Glomerular visceral epithelial cell (primary cell): ENCODE measurements around the gene ABAT.
"Not testable (repeated sequence)": the region's sequence is repeated elsewhere in the genome, so short reads cannot be mapped to it uniquely, and the experiment has no call there.

Experiments
- DNase-seq: peaks from one replicate; pipeline ENCODE4 v3.0.0-alpha.2; 2016; ENCODE audit errors: extremely low spot score

ABAT gene

GRCh38 chr16:8742068-8742467 lies 67.7 kb downstream of the ABAT start:
- DNase-seq = no peak

DNA sequence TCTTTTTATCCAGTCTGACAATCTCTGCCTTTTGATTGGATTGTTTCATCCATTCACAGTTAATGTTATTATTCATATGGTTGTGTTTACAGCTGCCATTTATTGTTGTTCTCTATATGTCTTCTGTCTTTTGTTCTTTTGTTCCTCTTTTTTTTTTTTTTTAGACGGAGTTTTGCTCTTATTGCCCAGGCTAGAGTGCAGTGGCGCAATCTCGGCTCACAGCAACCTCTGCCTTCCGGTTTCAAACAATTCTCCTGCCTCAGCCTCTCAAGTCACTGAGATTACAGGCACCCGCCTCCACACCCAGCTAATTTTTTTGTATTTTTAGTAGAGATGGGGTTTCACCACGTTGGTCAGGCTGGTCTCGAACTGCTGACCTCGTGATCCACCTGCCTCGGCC lies 74.5 kb downstream of the ABAT start:
- DNase-seq = not testable (repeated sequence)

DNA sequence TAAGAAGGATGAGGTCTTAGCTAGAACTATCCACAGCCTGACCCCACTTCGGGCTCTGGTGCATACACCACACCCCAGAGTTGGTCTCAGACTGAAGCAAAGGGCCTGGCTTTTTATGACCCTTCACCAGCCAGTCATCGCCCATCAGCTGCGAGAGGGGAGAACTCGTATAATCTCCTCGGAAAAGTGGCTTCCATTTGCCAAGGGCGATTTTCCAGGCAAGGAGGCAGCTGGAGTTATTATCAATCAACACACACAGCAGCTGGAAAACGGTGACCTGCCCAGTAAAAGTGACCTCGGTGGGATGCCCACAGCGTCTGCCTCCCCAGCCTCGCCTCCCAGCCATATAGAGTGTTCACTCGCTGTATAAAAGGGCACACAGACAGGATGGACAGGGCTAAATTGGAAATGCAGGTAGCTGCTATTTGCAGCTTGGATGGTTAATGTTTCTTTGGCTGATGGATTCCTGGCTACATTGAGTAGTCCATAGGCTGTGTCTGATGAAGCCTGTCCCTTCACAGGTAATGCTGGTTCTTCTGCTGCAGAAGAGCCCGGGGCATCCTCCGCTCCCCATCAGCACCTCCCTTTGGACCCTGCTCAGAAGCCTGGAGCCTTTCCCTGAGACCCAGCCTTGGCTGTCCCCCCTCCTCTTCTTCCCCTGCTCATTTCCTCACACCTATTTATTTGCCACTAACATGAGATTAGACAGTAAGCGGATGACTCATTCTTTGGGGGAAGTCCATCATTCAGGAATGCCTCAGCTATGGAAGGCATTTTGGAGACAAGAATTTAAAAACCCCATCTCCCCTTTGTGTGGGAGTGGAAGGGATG lies 77.3 kb downstream of the ABAT start:
- DNase-seq = peak; percentile 62

DNA sequence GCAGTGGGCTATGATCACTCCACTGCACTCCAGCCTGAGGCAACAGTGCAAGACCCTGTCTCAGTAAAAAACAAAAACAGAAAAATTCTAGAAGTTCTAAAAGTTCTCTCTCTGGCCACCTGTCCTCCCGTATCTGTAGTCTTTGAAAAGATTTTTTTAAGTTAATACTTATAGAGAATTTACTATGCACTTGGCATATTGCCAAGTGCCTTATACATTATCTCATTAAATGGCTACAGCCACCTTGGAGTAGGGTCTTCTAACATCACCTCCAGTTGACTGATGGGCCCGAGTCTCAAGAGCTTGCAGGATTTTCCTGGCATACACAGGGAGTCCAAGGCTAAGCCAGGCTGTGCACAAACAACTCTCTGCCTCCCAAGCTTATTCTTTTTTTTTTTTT lies 78.3 kb downstream of the ABAT start:
- no peak for DNase-seq

GRCh38 chr16:8753416-8754054 lies 79.1 kb downstream of the ABAT start:
- DNase-seq = no peak

DNA sequence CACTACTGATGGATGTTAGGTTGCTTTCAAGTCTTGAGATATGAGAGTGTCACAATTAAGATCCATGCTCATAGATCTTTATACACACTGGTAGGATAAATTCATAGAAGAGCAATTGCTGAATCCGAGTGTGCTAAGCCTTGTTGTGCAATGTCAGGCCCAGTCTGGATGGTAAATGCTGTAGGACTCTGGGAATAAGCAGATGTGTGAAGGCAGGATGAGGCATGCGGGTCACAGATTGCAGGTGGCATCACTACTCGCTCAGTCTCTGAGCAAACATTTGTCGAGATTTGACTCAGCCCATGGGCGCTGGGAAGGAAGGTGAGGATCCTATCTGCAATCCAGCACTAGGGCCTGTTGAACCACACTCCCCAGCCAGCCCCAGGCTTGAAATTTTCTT lies 82.3 kb downstream of the ABAT start:
- DNase-seq = no peak

- DNase-seq = no peak
Measured at GRCh38 chr16:8758022-8758421, 83.6 kb downstream of the ABAT start.

- DNase-seq = no peak
Measured at GRCh38 chr16:8760021-8760420, 85.6 kb downstream of the ABAT start.

GRCh38 chr16:8761078-8761477 lies 86.7 kb downstream of the ABAT start:
- no peak for DNase-seq

- no peak for DNase-seq
Measured at GRCh38 chr16:8762254-8762653, 87.8 kb downstream of the ABAT start.

- DNase-seq = no peak
Measured at GRCh38 chr16:8763083-8763482, 88.7 kb downstream of the ABAT start.

DNA sequence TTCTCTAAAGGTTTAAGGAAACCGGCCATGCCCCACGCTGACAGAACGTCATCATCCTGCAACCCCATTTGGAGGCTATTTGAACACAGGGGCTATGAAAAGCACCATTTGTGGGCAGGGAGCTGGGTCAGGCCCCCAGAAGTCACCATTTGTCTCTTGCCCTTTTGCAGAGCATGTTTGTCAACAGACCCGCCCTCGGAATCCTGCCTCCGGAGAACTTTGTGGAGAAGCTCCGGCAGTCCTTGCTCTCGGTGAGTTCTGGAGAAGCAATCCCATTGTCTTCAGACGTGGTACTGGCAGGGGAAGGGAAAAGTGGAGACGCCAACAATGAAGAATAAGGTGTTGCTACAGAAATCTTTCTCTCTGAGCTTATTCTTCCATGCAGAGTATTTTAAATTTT lies 89.5 kb downstream of the ABAT start:
- no peak for DNase-seq

DNA sequence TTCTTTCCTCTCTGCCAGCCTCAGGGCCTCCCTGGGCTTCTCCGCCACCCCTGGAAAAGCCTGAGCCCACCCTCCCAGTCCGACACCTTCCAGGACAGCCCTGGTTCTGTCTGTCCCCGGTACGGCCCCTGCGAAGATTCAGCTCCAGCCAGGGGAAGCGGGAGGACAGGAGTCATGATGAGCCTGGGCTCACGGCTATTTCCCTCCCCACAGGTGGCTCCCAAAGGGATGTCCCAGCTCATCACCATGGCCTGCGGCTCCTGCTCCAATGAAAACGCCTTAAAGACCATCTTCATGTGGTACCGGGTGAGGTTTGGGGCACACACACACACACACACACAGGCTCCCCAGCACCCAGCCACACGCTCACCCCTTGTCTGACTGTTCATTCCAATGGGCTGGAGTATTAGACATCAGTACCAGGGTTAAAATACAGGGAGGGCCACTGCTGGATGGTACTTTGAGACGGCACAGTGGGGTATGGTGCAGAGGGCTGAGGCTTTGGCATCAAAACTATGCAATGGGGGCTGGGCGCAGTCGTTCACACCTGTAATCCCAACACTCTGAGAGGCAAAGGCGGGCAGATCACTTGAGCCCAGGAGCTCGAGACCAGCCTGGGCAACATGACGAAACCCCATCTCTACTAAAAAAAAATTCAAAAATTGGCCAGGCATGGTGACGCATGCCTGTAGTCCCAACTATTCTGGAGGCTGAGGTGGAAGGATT lies 90.3 kb downstream of the ABAT start:
- DNase-seq = no peak

DNA sequence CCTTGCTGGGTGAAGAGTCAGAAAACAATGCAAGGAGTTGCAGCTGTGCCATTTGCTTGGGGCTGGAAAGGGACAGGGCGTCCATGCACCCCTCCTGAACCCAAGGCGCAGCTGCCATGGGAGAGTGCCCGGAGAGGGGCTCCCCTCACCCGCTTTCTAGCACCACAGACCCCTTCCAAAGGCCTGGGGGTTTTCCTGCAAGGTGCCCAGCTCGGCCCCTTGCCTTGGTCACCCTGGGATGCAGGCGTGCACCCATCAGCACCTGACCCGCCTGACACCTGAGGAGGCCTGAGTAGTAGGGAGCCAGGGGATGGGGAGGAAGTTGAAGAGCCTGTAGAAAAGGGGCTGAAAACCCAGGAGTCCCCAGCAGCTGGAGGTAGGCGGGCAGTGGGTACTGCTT lies 92.8 kb downstream of the ABAT start:
- DNase-seq = no peak

GRCh38 chr16:8768283-8768682 lies 93.9 kb downstream of the ABAT start:
- no peak for DNase-seq

DNA sequence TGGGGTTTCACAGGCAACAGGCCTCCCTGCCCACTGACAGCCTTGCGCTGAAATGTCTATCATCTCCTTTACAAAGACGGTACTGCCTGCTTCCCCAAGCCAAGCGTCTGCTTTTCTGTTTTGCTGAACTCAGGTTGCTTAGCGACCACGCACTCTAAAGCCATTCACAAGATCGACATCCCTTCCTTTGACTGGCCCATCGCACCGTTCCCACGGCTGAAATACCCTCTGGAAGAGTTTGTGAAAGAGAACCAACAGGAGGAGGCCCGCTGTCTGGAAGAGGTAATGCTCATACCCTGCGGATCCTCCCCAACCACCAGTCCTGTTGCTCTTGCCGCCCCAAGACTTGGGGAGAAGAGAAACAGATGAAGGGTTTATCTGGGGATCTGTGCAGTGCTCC lies 94.3 kb downstream of the ABAT start:
- no peak for DNase-seq

DNA sequence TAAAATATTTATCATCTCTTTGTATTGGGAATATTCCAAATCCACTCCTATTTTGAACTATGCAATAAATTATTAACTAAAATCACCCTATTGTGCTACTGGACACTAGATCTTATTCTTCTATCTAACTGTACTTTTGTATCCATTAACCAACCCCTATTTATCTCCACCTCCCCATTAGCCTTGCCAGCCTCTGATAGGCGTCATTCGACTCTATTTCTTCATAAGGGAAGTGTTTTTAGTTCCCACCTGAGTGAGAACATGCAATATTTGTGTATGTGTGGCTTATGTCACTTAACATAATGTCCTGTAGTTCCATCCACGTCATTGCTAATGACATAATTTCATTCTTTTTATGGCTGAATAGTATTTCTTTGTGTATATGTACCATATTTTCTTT lies 99.1 kb downstream of the ABAT start:
- no peak for DNase-seq

DNA sequence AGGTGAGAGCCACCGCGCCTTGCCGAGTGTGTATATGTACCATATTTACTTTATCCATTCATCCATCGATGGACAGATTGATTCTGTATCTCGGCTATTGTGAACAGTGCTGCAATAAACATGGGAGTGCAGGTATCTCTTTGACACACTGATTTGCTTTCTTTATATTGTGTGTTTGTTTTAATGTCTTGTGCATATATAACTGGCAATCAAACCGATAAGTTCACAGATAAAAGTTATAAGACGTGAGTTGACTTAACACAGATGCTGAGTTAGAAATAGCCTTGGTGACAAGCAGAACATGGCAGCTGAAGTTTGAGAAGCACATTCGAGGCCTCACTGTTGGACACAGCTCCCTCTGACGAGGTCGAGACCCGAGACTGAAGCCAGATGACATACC lies 99.8 kb downstream of the ABAT start:
- DNase-seq = no peak

DNA sequence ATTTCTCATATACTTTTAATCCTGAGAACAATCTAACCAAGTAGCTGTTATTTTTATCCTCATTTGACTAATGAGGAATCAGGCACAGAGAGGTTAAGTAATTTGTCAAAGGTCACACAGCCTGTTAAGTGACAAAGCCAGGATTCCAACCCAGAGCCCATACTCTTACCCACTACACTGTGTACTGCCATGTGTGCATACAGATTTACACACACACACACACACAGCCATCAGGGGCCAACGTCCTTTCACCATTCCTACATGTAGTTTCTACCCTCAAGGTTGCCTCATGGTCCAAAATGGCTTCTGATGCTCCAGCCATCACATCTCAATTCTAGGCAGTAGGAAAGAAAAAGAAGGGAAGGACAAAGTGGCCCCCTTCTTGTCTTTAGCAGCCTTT lies 100.9 kb downstream of the ABAT start:
- no peak for DNase-seq

DNA sequence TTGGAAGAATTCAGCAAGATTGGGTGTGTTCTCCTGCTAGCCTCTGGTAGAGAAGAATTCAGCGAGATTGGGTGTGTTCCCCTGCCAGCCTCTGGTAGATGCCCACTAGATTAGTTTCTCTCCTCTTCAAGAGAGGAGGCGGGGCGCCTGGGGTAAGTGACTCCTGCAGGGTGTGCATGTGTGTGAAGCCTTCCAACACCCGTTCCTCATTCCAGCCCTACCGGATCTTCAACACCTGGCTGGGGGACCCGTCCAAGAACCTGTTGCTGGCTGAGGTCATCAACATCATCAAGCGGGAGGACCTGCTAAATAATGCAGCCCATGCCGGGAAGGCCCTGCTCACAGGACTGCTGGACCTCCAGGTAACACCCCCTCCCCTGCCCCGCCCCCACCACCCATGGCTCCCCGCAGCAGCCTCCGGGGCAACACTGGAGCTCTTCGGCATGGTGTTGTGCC lies 101.7 kb downstream of the ABAT start:
- no peak for DNase-seq

DNA sequence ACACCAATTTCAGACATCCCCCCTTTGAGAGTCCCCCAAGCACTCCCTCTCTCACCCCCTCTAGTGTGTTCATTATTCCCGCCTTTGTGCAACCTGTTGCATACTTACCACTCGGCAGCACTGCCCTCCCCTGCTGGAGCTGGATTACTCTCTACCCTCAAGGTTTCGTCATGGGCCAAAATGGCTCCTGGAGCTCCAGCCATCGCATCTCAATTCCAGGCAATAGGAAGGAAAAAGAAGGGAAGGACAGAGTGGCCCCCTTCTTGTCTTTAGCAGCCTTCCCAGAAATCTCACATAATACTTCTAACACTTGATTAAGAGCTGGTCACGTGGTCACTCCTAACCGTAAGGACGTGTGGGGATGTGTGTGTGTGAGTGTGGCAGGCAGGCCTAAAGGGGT lies 102.8 kb downstream of the ABAT start:
- no peak for DNase-seq

- no peak for DNase-seq
Measured at GRCh38 chr16:8781797-8782196, 107.4 kb downstream of the ABAT start.

DNA sequence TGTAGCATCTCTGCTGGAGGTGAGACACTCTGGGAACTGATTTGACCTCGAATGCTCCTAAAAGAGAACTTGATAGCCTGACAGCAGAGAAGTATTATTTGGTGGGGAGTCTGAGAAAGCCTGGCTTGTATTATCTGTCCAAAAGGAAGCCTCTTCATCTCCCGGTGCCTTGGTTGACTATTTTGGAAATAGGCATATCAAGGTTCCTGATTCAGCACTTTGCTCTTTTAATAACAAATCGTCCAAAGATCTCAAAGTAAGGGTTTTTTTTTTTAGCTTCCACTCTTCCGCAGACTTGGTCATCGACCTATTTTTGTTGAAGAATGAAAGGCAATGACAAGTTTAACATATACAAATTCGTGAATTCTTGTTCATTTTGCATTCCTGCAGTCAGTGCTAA lies 108.3 kb downstream of the ABAT start:
- no peak for DNase-seq
